H1 (cell line): ENCODE results near the gene SYNGR4. TPM values are rescaled to one million over a fixed set of nuclear protein-coding genes. Genes with fewer than 3 reads are reported as not detected.

Experiments
- CTCF ChIA-PET: fragments of 300-600 bp; sonication (Branson Sonifier 250); formaldehyde crosslinking; loops from one replicate; lab custom pipeline; 2021; ENCODE audit not compliant: partially characterized antibody; lab: Charles Lee
- POLR2A ChIA-PET: fragments of 300-600 bp; sonication (Branson Sonifier 250); formaldehyde crosslinking; loops from one replicate; lab custom pipeline; 2021; ENCODE audit warnings: inconsistent platforms; ENCODE audit not compliant: partially characterized antibody; lab: Charles Lee
- DNase-seq, 2 experiments: peaks; one replicate each; pipeline versions ENCODE4 v3.0.0 to v3.0.0-alpha.2; 2010 to 2022; ENCODE audit warnings: low spot score in 2 of 2, low read depth in 1 of 2, mixed read lengths in 1 of 2
- FAIRE-seq: peaks from 2 replicates; lab custom pipeline; 2011; peaks lifted over from hg19 to GRCh38; lab: Jason Lieb, UNC
- H2AFZ ChIP-seq: 2 replicates; pipeline ENCODE4 v1.8.1; 2012; ENCODE audit warnings: low read length, inconsistent platforms
- H2AK5ac ChIP-seq: 2 replicates; pipeline ENCODE4 v1.6.1; 2013; ENCODE audit warnings: low read depth, low read length
- H2BK120ac ChIP-seq: replicated peaks from 2 replicates; pipeline ENCODE3; 2013; ENCODE audit warnings: low read depth, low read length, inconsistent platforms
- H2BK12ac ChIP-seq: 2 replicates; pipeline ENCODE4 v1.6.1; 2013; ENCODE audit warnings: low read depth, low read length
- H2BK15ac ChIP-seq: 2 replicates; pipeline ENCODE4 v1.6.1; 2013; ENCODE audit warnings: low read length
- H2BK20ac ChIP-seq: 2 replicates; pipeline ENCODE4 v1.6.1; 2013; ENCODE audit warnings: low read length
- H2BK5ac ChIP-seq: 2 replicates; pipeline ENCODE4 v1.6.1; 2013; ENCODE audit warnings: low read depth, low read length
- H3K14ac ChIP-seq: 2 replicates; pipeline ENCODE4 v1.6.1; 2013; ENCODE audit warnings: inconsistent platforms; ENCODE audit not compliant: insufficient read length
- H3K18ac ChIP-seq: 2 replicates; pipeline ENCODE4 v1.6.1; 2013; ENCODE audit warnings: low read length; ENCODE audit errors: extremely low read depth
- H3K23ac ChIP-seq: 2 replicates; pipeline ENCODE4 v1.6.1; 2013; ENCODE audit warnings: inconsistent platforms; ENCODE audit not compliant: insufficient read length
- H3K23me2 ChIP-seq: 2 replicates; pipeline ENCODE4 v1.6.1; 2013; ENCODE audit warnings: low read depth, low read length
- H3K27ac ChIP-seq: 2 replicates; pipeline ENCODE4 v1.6.1; 2011; ENCODE audit warnings: low read depth, low read length, inconsistent platforms
- H3K27me3 ChIP-seq, 4 experiments: replicated peaks in 1 of 4; 1 replicate in 1 of 4; 2 replicates in 3 of 4; pipeline versions ENCODE4 v1.6.1 to v1.8.1; 2011 to 2013; ENCODE audit warnings: low read length in 3 of 4, mild to moderate bottlenecking in 3 of 4, inconsistent platforms in 2 of 4, mixed read lengths in 2 of 4, moderate library complexity in 1 of 4; ENCODE audit not compliant: control insufficient read depth in 3 of 4, insufficient read depth in 3 of 4; ENCODE audit errors: extremely low read depth in 1 of 4
- H3K36me3 ChIP-seq, 4 experiments: 2 replicates each; pipeline versions ENCODE4 v1.6.1 to v1.8.1; 2011 to 2013; ENCODE audit warnings: mild to moderate bottlenecking in 4 of 4, low read length in 3 of 4, moderate library complexity in 2 of 4, control low read depth in 1 of 4, inconsistent platforms in 1 of 4; ENCODE audit not compliant: insufficient read depth in 4 of 4, control insufficient read depth in 2 of 4
- H3K4ac ChIP-seq: replicated peaks from 2 replicates; pipeline ENCODE3; 2013; ENCODE audit warnings: low read length, low read depth, mixed read lengths, inconsistent platforms; ENCODE audit not compliant: insufficient read length
- H3K4me1 ChIP-seq, 4 experiments: replicated peaks in 1 of 4; 1 replicate in 1 of 4; 2 replicates in 3 of 4; pipeline versions ENCODE4 v1.6.1 to v1.8.1; 2011 to 2013; ENCODE audit warnings: low read length in 3 of 4, inconsistent platforms in 2 of 4, mixed read lengths in 1 of 4; ENCODE audit not compliant: insufficient read depth in 4 of 4, control insufficient read depth in 3 of 4
- H3K4me2 ChIP-seq, 2 experiments: 2 replicates each; pipeline versions ENCODE4 v1.6.1 to v1.8.1; 2011 to 2013; ENCODE audit warnings: low read depth in 2 of 2, low read length in 2 of 2, control low read depth in 1 of 2, inconsistent platforms in 1 of 2, mild to moderate bottlenecking in 1 of 2; ENCODE audit not compliant: insufficient read depth in 1 of 2
- H3K4me3 ChIP-seq, 4 experiments: fragments of 200-600, 300-600 bp in 1 of 4; sonication (generic), shearing (Covaris generic), sonication (Bioruptor Twin) in 1 of 4; 2 replicates each; pipeline versions ENCODE4 v1.5.1 to v1.8.1; 2011 to 2016; ENCODE audit warnings: low read length in 4 of 4, low read depth in 3 of 4, control low read depth in 2 of 4, inconsistent platforms in 2 of 4, mild to moderate bottlenecking in 2 of 4, mixed read lengths in 1 of 4, moderate library complexity in 1 of 4; ENCODE audit not compliant: insufficient read depth in 2 of 4; ENCODE audit errors: extremely low read depth in 1 of 4
- H3K56ac ChIP-seq: replicated peaks from 2 replicates; pipeline ENCODE3; 2013; ENCODE audit warnings: low read depth, mild to moderate bottlenecking, mixed read lengths, low read length, inconsistent platforms; ENCODE audit not compliant: insufficient read length
- H3K79me1 ChIP-seq: 2 replicates; pipeline ENCODE4 v1.6.1; 2013; ENCODE audit warnings: low read depth, low read length, control low read depth
- H3K79me2 ChIP-seq, 2 experiments: 2 replicates each; pipeline versions ENCODE4 v1.6.1 to v1.8.1; 2012 to 2013; ENCODE audit warnings: low read length in 2 of 2, mild to moderate bottlenecking in 2 of 2, inconsistent platforms in 1 of 2; ENCODE audit not compliant: insufficient read depth in 2 of 2, control insufficient read depth in 1 of 2
- H3K9ac ChIP-seq, 4 experiments: replicated peaks in 1 of 4; 1 replicate in 1 of 4; 2 replicates in 3 of 4; pipeline versions ENCODE4 v1.6.1 to v1.8.1; 2011 to 2013; ENCODE audit warnings: low read depth in 3 of 4, low read length in 3 of 4, control low read depth in 2 of 4, mild to moderate bottlenecking in 2 of 4, moderate library complexity in 2 of 4, inconsistent platforms in 1 of 4; ENCODE audit errors: extremely low read depth in 1 of 4
- H3K9me3 ChIP-seq, 2 experiments: 2 replicates each; pipeline versions ENCODE4 v1.6.1 to v1.8.1; 2012 to 2013; ENCODE audit warnings: mild to moderate bottlenecking in 2 of 2, moderate library complexity in 2 of 2, control low read depth in 1 of 2, inconsistent platforms in 1 of 2, low read depth in 1 of 2, low read length in 1 of 2, mixed read lengths in 1 of 2; ENCODE audit not compliant: insufficient read depth in 2 of 2
- H4K20me1 ChIP-seq, 2 experiments: replicated peaks in 1 of 2; 2 replicates each; pipeline versions ENCODE3 to v1.8.1; 2011 to 2013; ENCODE audit warnings: inconsistent platforms in 2 of 2, low read length in 2 of 2, mild to moderate bottlenecking in 1 of 2; ENCODE audit not compliant: insufficient read depth in 2 of 2, control insufficient read depth in 1 of 2
- H4K5ac ChIP-seq: 2 replicates; pipeline ENCODE4 v1.6.1; 2013; ENCODE audit warnings: low read length, low read depth, mixed read lengths, inconsistent platforms; ENCODE audit not compliant: insufficient read length
- H4K8ac ChIP-seq: 2 replicates; pipeline ENCODE4 v1.8.0; 2013; ENCODE audit warnings: mild to moderate bottlenecking, moderate library complexity, low read length, inconsistent platforms; ENCODE audit not compliant: insufficient read depth; ENCODE audit errors: extremely low read depth
- H4K91ac ChIP-seq: replicated peaks from 2 replicates; pipeline ENCODE3; 2013; ENCODE audit warnings: low read length, mixed read lengths, inconsistent platforms; ENCODE audit not compliant: insufficient read length
- HDAC6 ChIP-seq: IDR thresholded peaks from one replicate; pipeline ENCODE4 v1.7.1; 2012; ENCODE audit warnings: low read depth, mild to moderate bottlenecking, inconsistent platforms, low read length, moderate library complexity
- SIRT6 ChIP-seq: IDR thresholded peaks from one replicate; pipeline ENCODE4 v1.7.1; 2012; ENCODE audit warnings: low read length, inconsistent platforms
- SIX5 ChIP-seq: IDR thresholded peaks from 2 replicates; pipeline ENCODE4 v1.6.1; 2011; ENCODE audit warnings: mild to moderate bottlenecking, low read depth, low read length
- WGBS, 2 experiments: shearing (Covaris generic) in 1 of 2; methylation state at CpG; one replicate each; pipeline versions ENCODE4 v1.1.6 to v1.1.7; 2013 to 2015; ENCODE audit warnings: low lambda C conversion rate in 2 of 2, mixed read lengths in 2 of 2, inconsistent platforms in 1 of 2, low coverage in 1 of 2, missing lambda C conversion rate in 1 of 2; ENCODE audit not compliant: insufficient replicate concordance in 2 of 2, insufficient coverage in 1 of 2, insufficient read length in 1 of 2; ENCODE audit errors: extremely low coverage in 1 of 2, missing lambda C conversion rate in 1 of 2; 5-methylcytosine and 5-hydroxymethylcytosine counted together
- polyA plus RNA-seq, 7 experiments: library from polyadenylated mRNA; depleted of rRNA in 3 of 7; stranded (reverse) in 5 of 7; unstranded in 2 of 7; fragments of >200 nt in 5 of 7; fragments of 200-250 nt in 2 of 7; gene quantifications; 1 replicate in 5 of 7; 2 replicates in 1 of 7; 4 replicates in 1 of 7; pipeline versions ENCODE4 v1.2.1 to v1.2.3, GENCODE V29; 2011 to 2013; ENCODE audit warnings: missing spikeins in 2 of 7, mixed read lengths in 2 of 7
- total RNA-seq: library from RNA; stranded (reverse); fragmentation: NEBNext Ultra II Directional; extraction: Animal tissue kit (Norgen Biotek cat#: 25700); gene quantifications from 2 replicates; pipeline ENCODE4 v1.2.1, GENCODE V29; 2021

SYNGR4 gene
- total and polyA plus RNA-seq, 2 of the 8 experiments (the other 6 are each of a cell fraction or from before 2014, with no cell fraction given), result 0.41 TPM; not detected in 1

DNA sequence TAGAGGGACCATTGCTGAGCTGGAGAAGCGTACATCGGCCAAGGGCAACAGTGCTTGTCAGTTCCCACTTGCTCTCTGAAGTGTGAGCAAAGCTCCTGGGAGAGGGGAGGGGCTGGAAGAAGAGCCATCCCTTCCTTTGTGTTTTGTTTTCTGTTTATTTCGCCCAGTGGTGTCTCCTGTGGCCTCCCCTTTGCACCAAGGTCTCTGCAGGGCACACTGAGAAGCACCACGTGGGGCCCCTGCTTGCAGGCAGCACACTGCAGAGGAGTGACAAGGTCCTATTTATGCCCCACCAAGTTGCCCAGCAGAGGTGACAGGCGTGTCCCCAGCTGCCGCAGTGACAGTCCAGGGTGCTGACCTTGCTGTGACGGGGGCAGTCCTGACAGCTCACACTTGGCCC, 53.3 kb downstream of the SYNGR4 start:
- CTCF ChIA-PET, result interaction anchor here (1.2 to 2.0 kb wide), 2 partner anchors 13 to 44 kb away, joined by 3 to 8 read pairs; no protein-coding TSS in a partner anchor
- no peak for DNase-seq

More for the DNA sequence above, 53.3 kb downstream of the SYNGR4 start:
- H3K36me3 ChIP-seq, result no peaks in the 10 kb centered on the region
- no peak overlapping the region for H4K91ac ChIP-seq
- H3K56ac ChIP-seq, result no peak overlapping the region
- no peak overlapping the region; the same call in 1 of the 2 replicates for H4K8ac ChIP-seq
- no peak overlapping the region for H3K23ac ChIP-seq
- H3K27ac ChIP-seq, result no peak overlapping the region
- H2BK15ac ChIP-seq, result no peak overlapping the region
- H3K4me1 ChIP-seq, result peaks cover 0 to 19% (median 8%) of the 10 kb centered on the region in 4 experiments; a peak in 5 of 7 replicates
- no peak overlapping the region for H2BK20ac ChIP-seq
- H3K4me3 ChIP-seq, result no peak overlapping the region
- H2BK12ac ChIP-seq, result no peak overlapping the region
- no peaks in the 10 kb centered on the region; a peak in 1 of 4 replicates for H3K9me3 ChIP-seq
- H3K79me2 ChIP-seq, result no peaks in the 10 kb centered on the region
- no peak overlapping the region for H3K14ac ChIP-seq
- H2BK5ac ChIP-seq, result no peak overlapping the region
- no peak overlapping the region for H4K5ac ChIP-seq
- H3K23me2 ChIP-seq, result peaks cover 4% of the 10 kb centered on the region; the same call in 1 of the 2 replicates
- H2AFZ ChIP-seq, result no peak overlapping the region
- TF ChIP-seq HDAC6, result no peak
- TF ChIP-seq SIRT6, result no peak
- TF ChIP-seq SIX5, result no peak
- H3K4me2 ChIP-seq, result no peak overlapping the region
- peaks cover 3% of the 10 kb centered on the region; the same call in 1 of the 2 replicates for H3K79me1 ChIP-seq
- no peak overlapping the region for H3K4ac ChIP-seq
- H3K27me3 ChIP-seq, result no peaks in the 10 kb centered on the region; a peak in 1 of 7 replicates
- peaks cover 0 to 1% of the 10 kb centered on the region in 2 experiments for H4K20me1 ChIP-seq
- H3K18ac ChIP-seq, result no peak overlapping the region
- H3K9ac ChIP-seq, result no peak overlapping the region
- no peak for FAIRE-seq
- 84% methylated on average over 7 of the region's 7 CpGs; no CpG with 5 or more reads in 1 of the 2 experiments for WGBS, 2 experiments
- POLR2A ChIA-PET, result interaction anchor here (1.0 to 2.5 kb wide), 3 partner anchors 13 to 29 kb away, joined by 3 to 14 read pairs (median 3); partner anchors contain the start of gene GRWD1
- no peak overlapping the region for H2BK120ac ChIP-seq
- H2AK5ac ChIP-seq, result no peak overlapping the region
